RWPE2 (cell line): Measurements from ENCODE around the gene AQR.
A peak's percentile ranks its signal among the peaks of the same experiment; 100 is the strongest.

Experiments used
- ATAC-seq: fragments of 200-7000 bp; cut with Tn5 transposase; 3 replicates; pipeline ENCODE4 v1.9.1; 2021; ENCODE audit warnings: low read depth
- DNase-seq: peaks from one replicate; pipeline ENCODE4 v3.0.0-alpha.2; 2020; ENCODE audit warnings: low spot score
- H3K27ac ChIP-seq: fragments of 450-650 bp; 2 replicates; pipeline ENCODE4 v1.5.1; 2017; ENCODE audit warnings: mild to moderate bottlenecking; ENCODE audit not compliant: poor library complexity, severe bottlenecking
- H3K27me3 ChIP-seq: fragments of 250-450 bp; sonication (Bioruptor Pico); 2 replicates; pipeline ENCODE4 v1.5.1; 2021; ENCODE audit warnings: mild to moderate bottlenecking, moderate library complexity; ENCODE audit not compliant: insufficient read depth, poor library complexity, severe bottlenecking
- H3K36me3 ChIP-seq: fragments of 250-450 bp; sonication (Bioruptor Pico); 2 replicates; pipeline ENCODE4 v1.5.1; 2020; ENCODE audit warnings: low read depth, mild to moderate bottlenecking, moderate library complexity
- H3K4me1 ChIP-seq: fragments of 250-450 bp; sonication (Bioruptor Pico); 2 replicates; pipeline ENCODE4 v1.5.1; 2021; ENCODE audit warnings: mild to moderate bottlenecking, moderate library complexity; ENCODE audit not compliant: insufficient read depth, poor library complexity, severe bottlenecking
- H3K4me3 ChIP-seq: fragments of 250-450 bp; sonication (Bioruptor Pico); 2 replicates; pipeline ENCODE4 v1.5.1; 2021; ENCODE audit warnings: mild to moderate bottlenecking, moderate library complexity; ENCODE audit not compliant: severe bottlenecking
- H3K9me3 ChIP-seq: fragments of 250-450 bp; sonication (Bioruptor Pico); 2 replicates; pipeline ENCODE4 v1.5.1; 2021; ENCODE audit warnings: mild to moderate bottlenecking, moderate library complexity; ENCODE audit not compliant: severe bottlenecking
- TF ChIP-seq, protein P1 (sequence below): fragments of 450-650 bp; IDR thresholded peaks from one replicate; pipeline ENCODE4 v1.5.1; 2017; ENCODE audit warnings: mild to moderate bottlenecking, moderate library complexity; ENCODE audit not compliant: poor library complexity, severe bottlenecking

AQR gene

GRCh38 chr15:34993412-34993811 lies 23.9 kb upstream of the AQR start:
- DNase-seq (no peak), ATAC-seq (no peak)
- H3K27me3 ChIP-seq, result no peaks in the 10 kb centered on the region
- H3K27ac ChIP-seq, result no peak overlapping the region
- no peak overlapping the region for H3K4me3 ChIP-seq
- H3K36me3 ChIP-seq, result no peaks in the 10 kb centered on the region
- TF ChIP-seq, protein P1, sequence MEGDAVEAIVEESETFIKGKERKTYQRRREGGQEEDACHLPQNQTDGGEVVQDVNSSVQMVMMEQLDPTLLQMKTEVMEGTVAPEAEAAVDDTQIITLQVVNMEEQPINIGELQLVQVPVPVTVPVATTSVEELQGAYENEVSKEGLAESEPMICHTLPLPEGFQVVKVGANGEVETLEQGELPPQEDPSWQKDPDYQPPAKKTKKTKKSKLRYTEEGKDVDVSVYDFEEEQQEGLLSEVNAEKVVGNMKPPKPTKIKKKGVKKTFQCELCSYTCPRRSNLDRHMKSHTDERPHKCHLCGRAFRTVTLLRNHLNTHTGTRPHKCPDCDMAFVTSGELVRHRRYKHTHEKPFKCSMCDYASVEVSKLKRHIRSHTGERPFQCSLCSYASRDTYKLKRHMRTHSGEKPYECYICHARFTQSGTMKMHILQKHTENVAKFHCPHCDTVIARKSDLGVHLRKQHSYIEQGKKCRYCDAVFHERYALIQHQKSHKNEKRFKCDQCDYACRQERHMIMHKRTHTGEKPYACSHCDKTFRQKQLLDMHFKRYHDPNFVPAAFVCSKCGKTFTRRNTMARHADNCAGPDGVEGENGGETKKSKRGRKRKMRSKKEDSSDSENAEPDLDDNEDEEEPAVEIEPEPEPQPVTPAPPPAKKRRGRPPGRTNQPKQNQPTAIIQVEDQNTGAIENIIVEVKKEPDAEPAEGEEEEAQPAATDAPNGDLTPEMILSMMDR, result no peak
- H3K9me3 ChIP-seq, result no peaks in the 10 kb centered on the region
- peaks cover 31% of the 10 kb centered on the region for H3K4me1 ChIP-seq

- TF ChIP-seq, protein P1, result no peak
- H3K27me3 ChIP-seq, result no peaks in the 10 kb centered on the region
- H3K4me1 ChIP-seq, result peaks cover 35% of the 10 kb centered on the region
- H3K9me3 ChIP-seq, result no peaks in the 10 kb centered on the region
- H3K4me3 ChIP-seq, result peak within 1 kb of the TSS; percentile 89
- peak within 1 kb of the TSS; percentile 66 for H3K27ac ChIP-seq
- peak; percentile 79 for DNase-seq
- H3K36me3 ChIP-seq, result peaks cover 38% of the 10 kb centered on the region
- ATAC-seq, result peak; percentile 81
Observed at GRCh38 chr15:34988027-34988902, 18.7 kb upstream of the AQR start, which contains the start of gene ZNF770. TSS of gene ZNF770 (minus strand) at chr15:34988287. CDS start at chr15:34983434, 4,853 bp downstream.

DNA sequence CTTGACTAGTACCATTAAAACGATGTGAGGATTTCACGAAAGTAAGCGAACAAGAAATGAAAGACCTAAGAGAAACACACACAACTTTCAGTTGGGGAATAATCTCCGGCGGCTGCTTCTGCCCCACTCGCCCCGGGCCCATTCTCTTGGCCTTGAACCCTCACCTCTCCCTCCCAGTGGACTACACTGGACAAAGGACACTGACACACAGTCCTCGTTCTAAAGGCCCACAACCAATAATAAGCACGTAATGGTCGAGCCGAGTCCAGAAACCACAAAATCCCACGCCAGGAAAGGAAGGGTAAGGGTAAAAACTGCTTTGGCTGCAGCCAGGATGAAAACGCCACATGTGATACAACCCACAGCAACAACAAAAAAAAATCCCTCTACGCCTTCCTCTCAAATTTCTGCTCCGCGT lies 18.1 kb upstream of the AQR start:
- no peak for DNase-seq
- TF ChIP-seq, protein P1, result no peak

GRCh38 chr15:34986771-34987480 lies 17.4 kb upstream of the AQR start:
- ATAC-seq, result no peak
- TF ChIP-seq, protein P1, result no peak
- H3K36me3 ChIP-seq, result peaks cover 52% of the 10 kb centered on the region
- H3K27me3 ChIP-seq, result no peaks in the 10 kb centered on the region
- H3K4me1 ChIP-seq, result peaks cover 33% of the 10 kb centered on the region
- H3K27ac ChIP-seq, result peak overlapping the region; percentile 66
- no peak for DNase-seq
- H3K9me3 ChIP-seq, result no peaks in the 10 kb centered on the region
- peak overlapping the region; percentile 89 for H3K4me3 ChIP-seq

More for the DNA sequence above, 18.1 kb upstream of the AQR start:
- H3K36me3 ChIP-seq, result peaks cover 45% of the 10 kb centered on the region
- peak overlapping the region; percentile 89 for H3K4me3 ChIP-seq
- peak overlapping the region; percentile 66 for H3K27ac ChIP-seq
- H3K4me1 ChIP-seq, result peaks cover 33% of the 10 kb centered on the region
- H3K9me3 ChIP-seq, result no peaks in the 10 kb centered on the region
- ATAC-seq, result no peak
- H3K27me3 ChIP-seq, result no peaks in the 10 kb centered on the region
